ENCODE results near the gene DNM3.

The DNM3 gene

GRCh38 chr1:171869097-171869496 lies 27.8 kb downstream of the DNM3 start:
- no peak for DNase-seq (ENCODE audit: low spot score)

GRCh38 chr1:171871848-171872247 lies 30.6 kb downstream of the DNM3 start:
- no peak for DNase-seq (ENCODE audit: low spot score)

- DNase-seq (ENCODE audit: low spot score), result no peak
Observed at GRCh38 chr1:171872430-171872829, 31.1 kb downstream of the DNM3 start.

- no peak for DNase-seq (ENCODE audit: low spot score)
Observed at GRCh38 chr1:171873664-171874063, 32.4 kb downstream of the DNM3 start.

GRCh38 chr1:171877701-171878100 lies 36.4 kb downstream of the DNM3 start:
- DNase-seq (ENCODE audit: low spot score), result no peak

GRCh38 chr1:171879556-171879955 lies 38.3 kb downstream of the DNM3 start:
- no peak for DNase-seq (ENCODE audit: low spot score)

GRCh38 chr1:171881442-171881841 lies 40.1 kb downstream of the DNM3 start:
- no peak for DNase-seq (ENCODE audit: low spot score)

- DNase-seq (ENCODE audit: low spot score), result peak; percentile 30
Observed at GRCh38 chr1:171883849-171884248, 42.6 kb downstream of the DNM3 start.

- no peak for DNase-seq (ENCODE audit: low spot score)
Observed at GRCh38 chr1:171884475-171884874, 43.2 kb downstream of the DNM3 start.

- DNase-seq (ENCODE audit: low spot score), result no peak
Observed at GRCh38 chr1:171890131-171890530, 48.8 kb downstream of the DNM3 start.

GRCh38 chr1:171896936-171897703 lies 55.8 kb downstream of the DNM3 start:
- no peak for DNase-seq (ENCODE audit: low spot score)

- DNase-seq (ENCODE audit: low spot score), result peak; percentile 99
Observed at GRCh38 chr1:171898941-171899340, 57.6 kb downstream of the DNM3 start.

GRCh38 chr1:171899838-171900237 lies 58.5 kb downstream of the DNM3 start:
- peak; percentile 62 for DNase-seq (ENCODE audit: low spot score)

- DNase-seq (ENCODE audit: low spot score), result peak; percentile 53
Observed at GRCh38 chr1:171901245-171901644, 59.9 kb downstream of the DNM3 start.

GRCh38 chr1:171902527-171902926 lies 61.2 kb downstream of the DNM3 start:
- DNase-seq (ENCODE audit: low spot score), result no peak

- no peak for DNase-seq (ENCODE audit: low spot score)
Observed at GRCh38 chr1:171904778-171905450, 63.6 kb downstream of the DNM3 start.

- DNase-seq (ENCODE audit: low spot score), result no peak
Observed at GRCh38 chr1:171909711-171910110, 68.4 kb downstream of the DNM3 start.

GRCh38 chr1:171910786-171911185 lies 69.5 kb downstream of the DNM3 start:
- no peak for DNase-seq (ENCODE audit: low spot score)

- no peak for DNase-seq (ENCODE audit: low spot score)
Observed at GRCh38 chr1:171911506-171911905, 70.2 kb downstream of the DNM3 start.

- no peak for DNase-seq (ENCODE audit: low spot score)
Observed at GRCh38 chr1:171912509-171913175, 71.3 kb downstream of the DNM3 start.

- peak; percentile 90 for DNase-seq (ENCODE audit: low spot score)
Observed at GRCh38 chr1:171913385-171913784, 72.1 kb downstream of the DNM3 start.

- no peak for DNase-seq (ENCODE audit: low spot score)
Observed at GRCh38 chr1:171916315-171916771, 75.0 kb downstream of the DNM3 start.

GRCh38 chr1:171917331-171917730 lies 76.0 kb downstream of the DNM3 start:
- no peak for DNase-seq (ENCODE audit: low spot score)
